ENCODE measurements around the gene ORM2. TPM values are rescaled to one million over a fixed set of nuclear protein-coding genes. Genes with fewer than 3 reads are reported as not detected.
"Not testable (repeated sequence)": the region's sequence is repeated elsewhere in the genome, so short reads cannot be mapped to it uniquely, and the experiment has no call there.

Gene ORM2
- total RNA-seq, 2 donors from 2014 or later, result 0.91 to 1.9 TPM

- Histone ChIP-seq H3K4me3 (no peak overlapping the region), H3K27ac (no peak overlapping the region), H3K36me3 (no peaks in the 10 kb centered on the region), H3K9me3 (no peaks in the 10 kb centered on the region), H3K27me3 (replicated peaks; ENCODE audit: insufficient read depth) (no peaks in the 10 kb centered on the region), H3K4me1 (replicated peaks) (no peaks in the 10 kb centered on the region)
- 82% methylated on average over 10 of the region's 10 CpGs for WGBS
- DNase-seq (ENCODE audit: low spot score), result no peak
- intact Hi-C loops (cut with DNase I), result no loop called here
- TF ChIP-seq POLR2A (IDR thresholded peaks at IDR 0.05) (no peak), CTCF (IDR thresholded peaks at IDR 0.05) (no peak), POLR2AphosphoS5 (IDR thresholded peaks at IDR 0.05) (no peak)
Observed at GRCh38 chr9:114330636-114331035, 967 bp downstream of the ORM2 start.

GRCh38 chr9:114331229-114332195, 1.8 kb downstream of the ORM2 start:
- H3K9me3 ChIP-seq; intact Hi-C loops (cut with DNase I); H3K27me3 ChIP-seq (replicated peaks; ENCODE audit: insufficient read depth); DNase-seq (ENCODE audit: low spot score); H3K36me3 ChIP-seq; H3K4me3 ChIP-seq; H3K27ac ChIP-seq; H3K4me1 ChIP-seq (replicated peaks): not testable (repeated sequence)
- WGBS, result 74% methylated on average over 13 of the region's 19 CpGs

- intact Hi-C loops (cut with DNase I), result not testable (repeated sequence)
- WGBS, result 73% methylated on average over 4 of the region's 4 CpGs
Observed at GRCh38 chr9:114332474-114333040, 2.9 kb downstream of the ORM2 start.

GRCh38 chr9:114333718-114334117, 4.0 kb downstream of the ORM2 start:
- 78% methylated on average over 2 of the region's 4 CpGs for WGBS
- H3K36me3 ChIP-seq; H3K27ac ChIP-seq; H3K27me3 ChIP-seq (replicated peaks; ENCODE audit: insufficient read depth); H3K9me3 ChIP-seq; DNase-seq (ENCODE audit: low spot score); H3K4me1 ChIP-seq (replicated peaks); intact Hi-C loops (cut with DNase I); H3K4me3 ChIP-seq: not testable (repeated sequence)

More at GRCh38 chr9:114332474-114333040, 2.9 kb downstream of the ORM2 start:
- H3K9me3 ChIP-seq; H3K27ac ChIP-seq; H3K27me3 ChIP-seq (replicated peaks; ENCODE audit: insufficient read depth); H3K4me3 ChIP-seq; H3K36me3 ChIP-seq; H3K4me1 ChIP-seq (replicated peaks); DNase-seq (ENCODE audit: low spot score): not testable (repeated sequence)

- no peak for DNase-seq (ENCODE audit: low spot score)
- no peak overlapping the region for H3K4me3 ChIP-seq
- H3K9me3 ChIP-seq, result no peaks in the 10 kb centered on the region
- no peaks in the 10 kb centered on the region for H3K4me1 ChIP-seq (replicated peaks)
- no peaks in the 10 kb centered on the region for H3K27me3 ChIP-seq (replicated peaks; ENCODE audit: insufficient read depth)
- intact Hi-C loops (cut with DNase I), result no loop called here
- no peaks in the 10 kb centered on the region for H3K36me3 ChIP-seq
- H3K27ac ChIP-seq, result no peak overlapping the region
- 80% methylated on average over 8 of the region's 9 CpGs for WGBS
- no peak for TF ChIP-seq POLR2A (IDR thresholded peaks at IDR 0.05)
- TF ChIP-seq POLR2AphosphoS5 (IDR thresholded peaks at IDR 0.05), result no peak
- TF ChIP-seq CTCF (IDR thresholded peaks at IDR 0.05), result no peak
Observed at GRCh38 chr9:114334490-114334889, 4.8 kb downstream of the ORM2 start.

GRCh38 chr9:114335745-114336144, 6.1 kb downstream of the ORM2 start:
- WGBS, result 42% methylated on average over 2 of the region's 2 CpGs
- H3K4me3 ChIP-seq, result no peak overlapping the region
- no peaks in the 10 kb centered on the region for H3K27me3 ChIP-seq (replicated peaks; ENCODE audit: insufficient read depth)
- no peak for TF ChIP-seq CTCF (IDR thresholded peaks at IDR 0.05)
- TF ChIP-seq POLR2AphosphoS5 (IDR thresholded peaks at IDR 0.05), result no peak
- TF ChIP-seq POLR2A (IDR thresholded peaks at IDR 0.05), result no peak
- no peak for DNase-seq (ENCODE audit: low spot score)
- no peaks in the 10 kb centered on the region for H3K4me1 ChIP-seq (replicated peaks)
- H3K9me3 ChIP-seq, result no peaks in the 10 kb centered on the region
- intact Hi-C loops (cut with DNase I), result no loop called here
- peaks cover 0 to 4% of the 10 kb centered on the region in 2 donors for H3K36me3 ChIP-seq
- no peak overlapping the region for H3K27ac ChIP-seq
